ENCODE measurements around the gene BPIFB2.

The BPIFB2 gene

DNA sequence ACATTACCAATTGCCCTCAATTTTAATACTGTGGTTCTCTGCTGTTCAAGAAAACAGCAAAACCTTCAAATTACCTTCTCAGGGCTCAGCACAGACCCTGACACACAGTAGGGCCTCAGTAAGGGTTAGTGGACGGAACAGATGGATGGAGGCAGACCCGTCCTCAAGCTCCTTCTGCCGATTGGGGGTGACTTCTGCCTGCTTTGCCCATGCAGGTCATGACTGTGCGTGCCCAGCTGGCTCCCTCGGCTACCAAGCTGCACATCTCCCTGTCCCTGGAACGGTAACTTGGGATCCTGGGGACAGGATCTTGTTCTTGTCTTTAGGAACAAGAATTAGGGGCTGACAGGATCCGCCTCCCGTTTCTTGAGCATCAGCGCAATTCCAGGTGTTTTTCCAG lies 62.2 kb downstream of the BPIFB2 start:
- POLR2A ChIA-PET = no interaction called here
- CTCF ChIA-PET = interaction anchor here (0.8 kb wide), 1 partner anchor 12 kb away, joined by 3 read pairs; no protein-coding TSS in a partner anchor

DNA sequence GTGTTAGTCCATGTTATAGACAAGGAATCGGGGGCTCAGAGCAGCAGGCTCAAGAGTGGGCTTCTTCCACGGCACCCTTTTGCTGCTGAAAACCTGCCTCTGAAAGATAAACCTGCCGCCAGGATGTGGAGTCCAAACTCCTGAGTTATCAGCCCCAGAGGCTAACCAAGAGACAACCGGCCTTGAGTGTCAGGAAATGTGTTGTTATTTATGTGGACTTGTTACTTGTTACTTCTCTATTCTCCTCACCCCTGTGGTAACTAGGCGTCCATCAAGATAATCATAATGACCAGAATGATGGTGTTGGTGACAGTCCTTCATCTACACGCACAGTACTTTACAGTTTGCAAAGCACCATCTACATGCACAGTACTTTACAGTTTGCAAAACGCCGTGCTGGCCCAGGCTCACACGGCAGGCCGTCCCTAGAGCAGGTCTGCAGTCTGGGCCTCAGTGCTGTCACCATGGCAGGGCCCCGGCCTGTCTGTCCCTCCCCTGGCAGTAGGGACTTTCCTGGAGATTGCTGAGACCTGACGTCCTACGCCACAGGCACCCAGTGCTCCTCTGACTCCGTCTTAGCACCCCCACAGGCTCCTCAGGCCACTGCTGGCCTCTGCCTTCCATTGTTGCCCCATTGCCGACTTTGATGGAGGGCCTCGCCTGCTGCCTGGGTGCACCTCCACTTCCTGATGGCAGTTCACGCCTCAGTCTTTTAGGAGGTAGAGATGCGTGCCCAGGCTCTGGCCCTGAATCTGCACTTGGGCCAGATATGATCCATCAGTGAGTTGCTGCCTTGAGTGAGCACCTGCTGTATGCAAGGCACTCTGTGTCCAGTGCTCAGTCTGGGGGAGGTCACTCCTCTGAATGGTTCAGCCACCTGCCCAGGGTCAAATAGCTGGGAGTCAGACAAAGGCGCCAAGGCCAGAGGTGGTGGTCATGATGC lies 62.9 kb downstream of the BPIFB2 start:
- CTCF ChIA-PET = no interaction called here
- no peak overlapping the region for H3K4me3 ChIP-seq (ENCODE audit: low read depth, low read length)
- DNase-seq (ENCODE audit: low read depth, low spot score) = no peak
- POLR2A ChIA-PET = no interaction called here
- TF ChIP-seq, protein P1, sequence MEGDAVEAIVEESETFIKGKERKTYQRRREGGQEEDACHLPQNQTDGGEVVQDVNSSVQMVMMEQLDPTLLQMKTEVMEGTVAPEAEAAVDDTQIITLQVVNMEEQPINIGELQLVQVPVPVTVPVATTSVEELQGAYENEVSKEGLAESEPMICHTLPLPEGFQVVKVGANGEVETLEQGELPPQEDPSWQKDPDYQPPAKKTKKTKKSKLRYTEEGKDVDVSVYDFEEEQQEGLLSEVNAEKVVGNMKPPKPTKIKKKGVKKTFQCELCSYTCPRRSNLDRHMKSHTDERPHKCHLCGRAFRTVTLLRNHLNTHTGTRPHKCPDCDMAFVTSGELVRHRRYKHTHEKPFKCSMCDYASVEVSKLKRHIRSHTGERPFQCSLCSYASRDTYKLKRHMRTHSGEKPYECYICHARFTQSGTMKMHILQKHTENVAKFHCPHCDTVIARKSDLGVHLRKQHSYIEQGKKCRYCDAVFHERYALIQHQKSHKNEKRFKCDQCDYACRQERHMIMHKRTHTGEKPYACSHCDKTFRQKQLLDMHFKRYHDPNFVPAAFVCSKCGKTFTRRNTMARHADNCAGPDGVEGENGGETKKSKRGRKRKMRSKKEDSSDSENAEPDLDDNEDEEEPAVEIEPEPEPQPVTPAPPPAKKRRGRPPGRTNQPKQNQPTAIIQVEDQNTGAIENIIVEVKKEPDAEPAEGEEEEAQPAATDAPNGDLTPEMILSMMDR (IDR thresholded peaks at IDR 0.05; ENCODE audit: insufficient read depth, low read length, missing control alignments) = no peak

More for the DNA sequence above, 62.2 kb downstream of the BPIFB2 start:
- no peak for DNase-seq (ENCODE audit: low read depth, low spot score)
- no peak overlapping the region for H3K4me3 ChIP-seq (ENCODE audit: low read depth, low read length)
- TF ChIP-seq, protein P1 (IDR thresholded peaks at IDR 0.05; ENCODE audit: insufficient read depth, low read length, missing control alignments) = no peak

DNA sequence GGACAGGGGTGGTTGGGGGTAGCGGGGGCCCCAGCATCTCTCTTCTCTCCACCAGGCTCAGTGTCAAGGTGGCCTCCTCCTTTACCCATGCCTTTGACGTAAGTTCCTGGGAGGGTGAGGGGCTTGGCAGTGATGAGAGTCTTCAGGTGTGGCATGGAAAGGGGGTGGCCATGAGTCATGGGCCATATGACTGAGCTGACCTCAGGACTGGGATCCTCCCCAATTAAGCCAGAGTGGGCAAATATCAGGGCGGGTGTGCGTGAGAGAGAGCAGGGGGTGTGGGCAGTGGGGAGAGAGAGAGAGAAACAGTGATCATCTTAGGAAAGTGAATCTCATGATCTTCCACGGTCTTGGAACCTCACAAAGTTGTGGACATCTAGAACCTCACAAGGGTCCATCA lies 63.7 kb downstream of the BPIFB2 start:
- H3K4me3 ChIP-seq (ENCODE audit: low read depth, low read length) = no peak overlapping the region
- CTCF ChIA-PET = no interaction called here
- POLR2A ChIA-PET = no interaction called here
- TF ChIP-seq, protein P1 (IDR thresholded peaks at IDR 0.05; ENCODE audit: insufficient read depth, low read length, missing control alignments) = no peak
- DNase-seq (ENCODE audit: low read depth, low spot score) = no peak

DNA sequence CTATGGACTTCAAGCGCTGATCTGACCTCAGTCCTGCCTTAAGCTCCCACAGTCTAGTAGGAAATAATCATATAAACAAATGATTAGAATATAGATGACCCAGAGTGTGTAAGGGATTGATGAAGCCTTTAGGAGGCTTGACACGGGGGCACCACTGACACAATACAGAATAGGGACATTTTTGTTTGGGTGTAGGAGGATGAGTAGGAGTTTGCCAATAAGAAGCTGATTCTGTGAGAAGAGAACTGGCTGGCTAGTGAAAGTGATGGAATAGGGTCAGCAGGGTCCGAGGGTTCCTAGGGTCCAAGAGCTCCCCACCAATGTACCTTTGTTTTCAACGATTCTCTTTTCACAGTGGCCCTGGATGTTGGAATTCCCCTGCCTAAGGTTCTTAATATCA lies 64.9 kb downstream of the BPIFB2 start:
- CTCF ChIA-PET = no interaction called here
- POLR2A ChIA-PET = no interaction called here
- TF ChIP-seq, protein P1 (IDR thresholded peaks at IDR 0.05; ENCODE audit: insufficient read depth, low read length, missing control alignments) = no peak
- DNase-seq (ENCODE audit: low read depth, low spot score) = no peak
- H3K4me3 ChIP-seq (ENCODE audit: low read depth, low read length) = no peak overlapping the region

DNA sequence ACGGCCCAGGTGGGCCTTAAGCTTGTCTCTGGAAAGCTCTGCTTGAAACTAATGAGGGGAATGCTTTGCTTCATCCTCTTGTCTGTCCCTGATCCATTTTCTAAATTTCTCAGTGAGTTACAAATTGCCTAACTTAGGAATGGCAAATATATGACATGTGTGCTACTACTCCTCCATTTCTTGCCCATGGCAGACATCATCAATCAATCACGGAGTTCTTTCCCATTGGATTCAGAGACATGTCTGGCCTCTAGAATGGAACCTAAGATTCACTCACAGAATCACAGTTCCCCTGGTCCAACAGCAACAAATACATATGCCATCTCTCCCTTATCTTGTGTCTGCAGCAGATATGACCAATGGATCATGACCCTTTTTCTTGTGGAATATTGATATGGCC lies 65.3 kb downstream of the BPIFB2 start:
- ChIA-PET POLR2A (no interaction called here), CTCF (no interaction called here)
- TF ChIP-seq, protein P1 (IDR thresholded peaks at IDR 0.05; ENCODE audit: insufficient read depth, low read length, missing control alignments) = no peak
- no peak overlapping the region for H3K4me3 ChIP-seq (ENCODE audit: low read depth, low read length)
- DNase-seq (ENCODE audit: low read depth, low spot score) = no peak

All from AG04449 (cell line).